OCI-LY3 (cell line): Measurements from ENCODE around the gene TDRD1.

Source experiments
- EZH2phosphoT487 ChIP-seq: fragments of 200-600 bp; shearing (Covaris generic); IDR thresholded peaks from 2 replicates; pipeline ENCODE4 v1.6.1; 2018; ENCODE audit warnings: antibody characterized with exemption, mixed run types, low read depth
- TF ChIP-seq, protein P1 (sequence below): fragments of 200-600, 300-600 bp; sonication (generic); IDR thresholded peaks from 2 replicates; pipeline ENCODE4 v1.5.1; 2014; ENCODE audit warnings: antibody characterized with exemption, low read length, low read depth

DNA sequence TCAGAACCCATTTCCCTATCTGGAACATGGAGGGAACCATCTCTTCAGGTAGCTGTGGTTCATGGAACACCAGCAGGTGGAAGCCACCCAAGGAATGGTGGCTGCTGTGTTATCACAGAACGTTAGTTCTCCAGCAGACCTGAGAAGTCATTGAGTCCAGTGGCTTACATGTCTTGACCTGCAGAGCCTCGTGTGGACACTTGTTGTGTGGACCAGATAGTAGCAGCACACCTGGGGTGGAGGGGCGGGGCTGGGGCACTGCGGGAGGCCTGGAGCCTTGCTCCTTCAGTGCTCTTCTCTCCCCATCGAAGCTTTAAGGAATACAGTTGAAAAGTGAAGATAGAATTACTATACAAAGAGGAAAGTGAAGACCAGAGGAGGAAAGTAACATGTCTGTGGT is 102.3 kb downstream of the TDRD1 start:
- TF ChIP-seq, protein P1, sequence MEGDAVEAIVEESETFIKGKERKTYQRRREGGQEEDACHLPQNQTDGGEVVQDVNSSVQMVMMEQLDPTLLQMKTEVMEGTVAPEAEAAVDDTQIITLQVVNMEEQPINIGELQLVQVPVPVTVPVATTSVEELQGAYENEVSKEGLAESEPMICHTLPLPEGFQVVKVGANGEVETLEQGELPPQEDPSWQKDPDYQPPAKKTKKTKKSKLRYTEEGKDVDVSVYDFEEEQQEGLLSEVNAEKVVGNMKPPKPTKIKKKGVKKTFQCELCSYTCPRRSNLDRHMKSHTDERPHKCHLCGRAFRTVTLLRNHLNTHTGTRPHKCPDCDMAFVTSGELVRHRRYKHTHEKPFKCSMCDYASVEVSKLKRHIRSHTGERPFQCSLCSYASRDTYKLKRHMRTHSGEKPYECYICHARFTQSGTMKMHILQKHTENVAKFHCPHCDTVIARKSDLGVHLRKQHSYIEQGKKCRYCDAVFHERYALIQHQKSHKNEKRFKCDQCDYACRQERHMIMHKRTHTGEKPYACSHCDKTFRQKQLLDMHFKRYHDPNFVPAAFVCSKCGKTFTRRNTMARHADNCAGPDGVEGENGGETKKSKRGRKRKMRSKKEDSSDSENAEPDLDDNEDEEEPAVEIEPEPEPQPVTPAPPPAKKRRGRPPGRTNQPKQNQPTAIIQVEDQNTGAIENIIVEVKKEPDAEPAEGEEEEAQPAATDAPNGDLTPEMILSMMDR, result no peak
- no peak for TF ChIP-seq EZH2phosphoT487
